Hepatocyte (in vitro differentiated cells): ENCODE data around the gene OPCML. TPM values are rescaled to one million over a fixed set of nuclear protein-coding genes. Genes with fewer than 3 reads are reported as not detected.

ENCODE experiments used
- DNase-seq: peaks from one replicate; pipeline ENCODE4 v3.0.0-alpha.2; 2016; ENCODE audit warnings: low spot score
- H2AFZ ChIP-seq: fragments of 200-600 bp; sonication (generic); 2 replicates; pipeline ENCODE4 v1.6.0; 2016; ENCODE audit warnings: antibody characterized with exemption, mild to moderate bottlenecking
- H3K27ac ChIP-seq: fragments of 200-600 bp; sonication (generic); 2 replicates; pipeline ENCODE4 v1.5.1; 2016; ENCODE audit warnings: mild to moderate bottlenecking
- H3K27me3 ChIP-seq: fragments of 200-600 bp; sonication (generic); 2 replicates; pipeline ENCODE4 v1.6.1; 2016
- H3K36me3 ChIP-seq: fragments of 200-600 bp; sonication (generic); replicated peaks from 2 replicates; pipeline ENCODE4 v1.5.1; 2016; ENCODE audit warnings: low read depth; ENCODE audit not compliant: insufficient read depth
- H3K4me1 ChIP-seq: fragments of 200-600 bp; sonication (generic); 2 replicates; pipeline ENCODE4 v1.5.1; 2016; ENCODE audit warnings: mild to moderate bottlenecking, moderate library complexity; ENCODE audit not compliant: insufficient read depth
- H3K4me2 ChIP-seq: fragments of 200-600 bp; sonication (generic); 2 replicates; pipeline ENCODE4 v1.6.0; 2016
- H3K4me3 ChIP-seq: fragments of 200-600 bp; sonication (generic); 2 replicates; pipeline ENCODE4 v1.5.1; 2016; ENCODE audit warnings: mild to moderate bottlenecking
- H3K79me2 ChIP-seq: fragments of 200-600 bp; sonication (generic); 2 replicates; pipeline ENCODE4 v1.6.0; 2017; ENCODE audit warnings: mild to moderate bottlenecking
- H3K9me2 ChIP-seq: fragments of 200-600 bp; sonication (generic); replicated peaks from 2 replicates; pipeline ENCODE4 v1.6.0; 2017; ENCODE audit warnings: mild to moderate bottlenecking; ENCODE audit not compliant: insufficient read depth
- H3K9me3 ChIP-seq: fragments of 200-600 bp; sonication (generic); 2 replicates; pipeline ENCODE4 v1.5.1; 2016; ENCODE audit warnings: low read depth, mild to moderate bottlenecking
- H4K20me1 ChIP-seq: fragments of 200-600 bp; sonication (generic); 2 replicates; pipeline ENCODE4 v1.6.0; 2016; ENCODE audit warnings: mild to moderate bottlenecking; ENCODE audit not compliant: insufficient read depth, poor library complexity, severe bottlenecking
- CTCF ChIP-seq: fragments of 200-600 bp; sonication (generic); IDR thresholded peaks from 2 replicates; pipeline ENCODE4 v1.5.1; 2016; ENCODE audit warnings: antibody characterized with exemption, mild to moderate bottlenecking; ENCODE audit not compliant: poor library complexity
- EZH2 ChIP-seq: fragments of 200-600 bp; sonication (generic); IDR thresholded peaks from 2 replicates; pipeline ENCODE4 v1.6.1; 2016; ENCODE audit warnings: antibody characterized with exemption, mild to moderate bottlenecking, borderline replicate concordance
- EZH2phosphoT487 ChIP-seq: fragments of 200-600 bp; sonication (generic); IDR thresholded peaks from one replicate; pipeline ENCODE4 v1.6.1; 2018; ENCODE audit warnings: antibody characterized with exemption, mild to moderate bottlenecking, low read depth, moderate library complexity; ENCODE audit not compliant: unreplicated experiment, severe bottlenecking
- WGBS: methylation state at CpG from one replicate; pipeline ENCODE4 v1.1.6; 2016; ENCODE audit warnings: low lambda C conversion rate; ENCODE audit errors: missing lambda C conversion rate; 5-methylcytosine and 5-hydroxymethylcytosine counted together
- polyA plus RNA-seq: library from polyadenylated mRNA; unstranded; fragments of >200 nt; fragmentation: Nextera tagmentation; extraction: Ambion mirVana; gene quantifications from 2 replicates; pipeline ENCODE4 v1.2.1, GENCODE V29; 2016
- total RNA-seq: library from RNA; depleted of rRNA; stranded (reverse); fragments of >200 nt; gene quantifications from 2 replicates; pipeline ENCODE4 v1.2.3, GENCODE V29; 2014

OPCML gene
- total and polyA plus RNA-seq, 2 experiments from 2014 or later: 0.37 to 0.98 TPM

GRCh38 chr11:133133050-133133449 lies 399.3 kb downstream of the OPCML start:
- Histone ChIP-seq H3K27me3 (no peaks in the 10 kb centered on the region), H3K36me3 (no peaks in the 10 kb centered on the region), H3K27ac (no peak overlapping the region), H3K9me2 (no peaks in the 10 kb centered on the region), H2AFZ (no peak overlapping the region), H4K20me1 (no peaks in the 10 kb centered on the region), H3K9me3 (no peaks in the 10 kb centered on the region), H3K4me3 (no peak overlapping the region), H3K4me2 (no peak overlapping the region), H3K79me2 (no peaks in the 10 kb centered on the region), H3K4me1 (no peaks in the 10 kb centered on the region)
- no peak for DNase-seq
- no peak for TF ChIP-seq CTCF
- no peak for TF ChIP-seq EZH2
- TF ChIP-seq EZH2phosphoT487: no peak
- 68% methylated on average over 3 of the region's 3 CpGs for WGBS

GRCh38 chr11:133127741-133128140 lies 404.6 kb downstream of the OPCML start:
- Histone ChIP-seq H3K36me3 (no peaks in the 10 kb centered on the region), H2AFZ (no peak overlapping the region), H3K9me2 (no peaks in the 10 kb centered on the region), H3K4me3 (no peak overlapping the region), H3K79me2 (no peaks in the 10 kb centered on the region), H4K20me1 (no peaks in the 10 kb centered on the region), H3K27me3 (no peaks in the 10 kb centered on the region), H3K4me2 (no peak overlapping the region), H3K4me1 (no peaks in the 10 kb centered on the region), H3K9me3 (no peaks in the 10 kb centered on the region), H3K27ac (no peak overlapping the region)
- 82% methylated on average over 7 of the region's 7 CpGs for WGBS
- DNase-seq: no peak
- TF ChIP-seq EZH2phosphoT487 (no peak), CTCF (no peak), EZH2 (no peak)

DNA sequence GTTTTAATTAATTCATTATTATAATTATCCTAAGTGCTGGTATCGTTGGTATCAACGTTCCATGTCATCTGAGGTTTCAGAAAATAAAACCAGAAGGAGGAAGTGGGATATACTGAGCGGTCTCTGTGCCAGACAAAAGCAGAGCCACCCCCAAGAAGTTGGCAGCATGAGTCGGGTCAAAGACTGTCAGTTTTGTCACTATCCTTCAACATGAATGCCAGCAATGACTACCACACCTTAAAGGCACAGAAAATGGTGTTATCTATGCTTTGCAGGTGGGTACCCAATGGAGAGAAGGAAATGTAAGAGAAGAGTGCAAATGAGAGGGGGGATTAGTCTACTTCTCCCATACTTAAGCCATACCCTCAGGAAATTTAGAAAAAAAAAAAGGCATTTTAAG lies 408.5 kb downstream of the OPCML start:
- Histone ChIP-seq H3K4me2 (no peak overlapping the region), H3K27me3 (no peaks in the 10 kb centered on the region), H3K9me2 (no peaks in the 10 kb centered on the region), H3K4me3 (no peak overlapping the region), H4K20me1 (no peaks in the 10 kb centered on the region), H3K4me1 (no peaks in the 10 kb centered on the region), H3K79me2 (no peaks in the 10 kb centered on the region), H2AFZ (no peak overlapping the region), H3K9me3 (no peaks in the 10 kb centered on the region), H3K36me3 (no peaks in the 10 kb centered on the region), H3K27ac (no peak overlapping the region)
- no peak for DNase-seq
- 76% methylated on average over 4 of the region's 4 CpGs for WGBS
- TF ChIP-seq CTCF: no peak
- no peak for TF ChIP-seq EZH2phosphoT487
- no peak for TF ChIP-seq EZH2

- no peaks in the 10 kb centered on the region for H4K20me1 ChIP-seq
- H3K4me3 ChIP-seq: no peak overlapping the region
- H3K4me2 ChIP-seq: no peak overlapping the region
- no peak overlapping the region for H3K27ac ChIP-seq
- no peaks in the 10 kb centered on the region for H3K9me3 ChIP-seq
- no peaks in the 10 kb centered on the region for H3K9me2 ChIP-seq
- H3K4me1 ChIP-seq: no peaks in the 10 kb centered on the region
- H3K27me3 ChIP-seq: no peaks in the 10 kb centered on the region
- WGBS: 79% methylated on average over 7 of the region's 7 CpGs
- H3K36me3 ChIP-seq: no peaks in the 10 kb centered on the region
- no peak for TF ChIP-seq EZH2
- TF ChIP-seq CTCF: no peak
- no peak for TF ChIP-seq EZH2phosphoT487
- no peak for DNase-seq
- H2AFZ ChIP-seq: no peak overlapping the region
- no peaks in the 10 kb centered on the region for H3K79me2 ChIP-seq
Measured at GRCh38 chr11:133123366-133123765, 408.9 kb downstream of the OPCML start.
